HG03108 (cell line): ENCODE results near the gene MIAT.
"Not testable (repeated sequence)": the region's sequence is repeated elsewhere in the genome, so short reads cannot be mapped to it uniquely, and the experiment has no call there.

Source experiments
- ATAC-seq: cut with Tn5 transposase; IDR thresholded peaks from one replicate; pipeline ENCODE4 v1.9.1; 2021; ENCODE audit warnings: moderate library complexity; ENCODE audit not compliant: unreplicated experiment

MIAT gene

GRCh38 chr22:26691377-26691716 is 34.0 kb downstream of the MIAT start:
- ATAC-seq, result no peak

- ATAC-seq, result no peak
These were observed 34.8 kb downstream of the MIAT start for GRCh38 chr22:26692215-26692614.

- ATAC-seq, result no peak
These were observed 39.8 kb downstream of the MIAT start for GRCh38 chr22:26697151-26697550.

GRCh38 chr22:26700462-26700861 is 43.1 kb downstream of the MIAT start:
- no peak for ATAC-seq

GRCh38 chr22:26700886-26701285 is 43.5 kb downstream of the MIAT start:
- ATAC-seq, result no peak

GRCh38 chr22:26701323-26701722 is 43.9 kb downstream of the MIAT start:
- ATAC-seq, result no peak

- ATAC-seq, result no peak
These were observed 45.8 kb downstream of the MIAT start for GRCh38 chr22:26702906-26703830.

GRCh38 chr22:26705379-26705778 is 48.0 kb downstream of the MIAT start:
- not testable (repeated sequence) for ATAC-seq

GRCh38 chr22:26707090-26707489 is 49.7 kb downstream of the MIAT start:
- no peak for ATAC-seq

GRCh38 chr22:26707581-26707980 is 50.2 kb downstream of the MIAT start:
- ATAC-seq, result no peak

- no peak for ATAC-seq
These were observed 51.0 kb downstream of the MIAT start for GRCh38 chr22:26708256-26709009.

GRCh38 chr22:26709617-26710390 is 52.4 kb downstream of the MIAT start:
- ATAC-seq, result no peak

GRCh38 chr22:26711205-26711963 is 54.0 kb downstream of the MIAT start:
- ATAC-seq, result no peak

- no peak for ATAC-seq
These were observed 54.8 kb downstream of the MIAT start for GRCh38 chr22:26712158-26712557.

GRCh38 chr22:26713823-26714449 is 56.5 kb downstream of the MIAT start:
- ATAC-seq, result no peak

GRCh38 chr22:26714971-26715370 is 57.6 kb downstream of the MIAT start:
- no peak for ATAC-seq

GRCh38 chr22:26715392-26715936 is 58.1 kb downstream of the MIAT start:
- ATAC-seq, result no peak

- no peak for ATAC-seq
These were observed 61.1 kb downstream of the MIAT start for GRCh38 chr22:26718488-26718887.

- no peak for ATAC-seq
These were observed 61.5 kb downstream of the MIAT start for GRCh38 chr22:26718905-26719304.

GRCh38 chr22:26722159-26722558 is 64.8 kb downstream of the MIAT start:
- no peak for ATAC-seq
